ENCODE data around the gene TANGO2. TPM values are rescaled to one million over a fixed set of nuclear protein-coding genes. Genes with fewer than 3 reads are reported as not detected.

TANGO2 gene
- polyA plus RNA-seq, 1 of the 3 experiments (the other 2 are of a cell fraction), result 20.7 TPM

DNA sequence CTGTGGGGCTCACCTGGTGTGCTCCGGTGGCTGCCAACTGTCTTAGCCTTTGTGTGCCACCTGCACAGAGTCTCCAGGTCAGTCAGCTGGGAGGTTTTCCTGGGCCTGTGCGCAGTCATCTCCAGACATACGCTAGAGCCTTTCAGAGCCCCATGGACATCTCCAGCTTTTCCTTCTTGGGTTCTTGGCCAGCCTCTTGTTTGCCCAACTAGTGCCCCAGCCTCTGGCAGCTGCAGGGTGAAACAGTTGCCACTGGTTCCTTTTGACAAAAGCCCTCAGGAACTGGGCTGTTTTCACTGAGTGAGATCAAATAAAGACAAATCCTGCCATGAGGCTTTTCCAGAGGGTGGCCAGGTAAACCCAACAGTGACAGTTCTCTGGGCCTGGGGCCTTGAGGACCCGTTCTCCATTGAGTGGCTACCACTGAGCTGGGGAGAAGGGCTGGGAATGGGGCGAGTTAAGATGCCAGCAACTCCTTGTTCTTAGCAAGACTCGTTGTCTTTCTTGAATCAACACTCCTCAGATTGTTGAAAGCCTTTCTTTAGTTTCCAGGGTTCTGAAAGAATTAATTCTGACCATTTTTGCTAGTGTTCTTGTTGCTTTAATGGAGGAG lies 78.3 kb downstream of the TANGO2 start (continued):
- TF ChIP-seq IRF3 (IDR thresholded peaks at IDR 0.05; ENCODE audit: low read depth, low read length) (no peak), PBX3 (IDR thresholded peaks at IDR 0.05) (no peak), USF1 (IDR thresholded peaks at IDR 0.05; ENCODE audit: borderline replicate concordance, low read depth) (no peak), MXI1 (IDR thresholded peaks at IDR 0.05; ENCODE audit: low read depth, low read length) (no peak), GATA2 (CRISPR knock-in tag; IDR thresholded peaks at IDR 0.05) (no peak), CHD2 (IDR thresholded peaks at IDR 0.05; ENCODE audit: low read length, partially characterized antibody) (no peak)

GRCh38 chr22:20101638-20102037 lies 80.7 kb downstream of the TANGO2 start:
- peaks cover 52 to 80% of the 10 kb centered on the region in 2 experiments for H3K36me3 ChIP-seq (replicated peaks in 1 of 2; ENCODE audit: control insufficient read depth in 1 of 2, insufficient read depth in 2 of 2, low read length in 1 of 2)
- no peak overlapping the region for H2AFZ ChIP-seq (ENCODE audit: low read depth)
- H3K4me3 ChIP-seq (ENCODE audit: low read depth in 2 of 2, low read length in 1 of 2), result no peak overlapping the region
- peaks cover 18% of the 10 kb centered on the region; the same call in 1 of the 2 replicates for H4K20me1 ChIP-seq (ENCODE audit: insufficient read depth)
- 94% methylated on average over 8 of the region's 8 CpGs for WGBS (ENCODE audit: low lambda C conversion rate)
- no peak for DNase-seq
- H3K4me2 ChIP-seq, result no peak overlapping the region
- CTCF ChIA-PET, result interaction anchor here (1.0 to 2.2 kb wide), 3 partner anchors 8 to 81 kb away, joined by 3 to 10 read pairs (median 6); partner anchors contain the start of gene TANGO2
- H3K4me1 ChIP-seq (ENCODE audit: control insufficient read depth in 1 of 2, insufficient read depth in 2 of 2, low read depth in 1 of 2, low read length in 1 of 2), result no peaks in the 10 kb centered on the region; a peak in 1 of 4 replicates
- no peak overlapping the region for H3K9ac ChIP-seq
- peaks cover 10% of the 10 kb centered on the region for H3F3A ChIP-seq (replicated peaks; ENCODE audit: insufficient read depth)
- H3K27ac ChIP-seq (ENCODE audit: low read depth in 2 of 2, low read length in 1 of 2), result no peak overlapping the region
- no peaks in the 10 kb centered on the region for H3K9me3 ChIP-seq
- no peaks in the 10 kb centered on the region for H3K9me2 ChIP-seq
- peaks cover 82% of the 10 kb centered on the region for H3K79me2 ChIP-seq (ENCODE audit: insufficient read depth)
- POLR2A ChIA-PET, result interaction anchor here (0.7 kb wide), 1 partner anchor 9 kb away, joined by 3 read pairs; no protein-coding TSS in a partner anchor
- H3K27me3 ChIP-seq (ENCODE audit: insufficient read depth), result no peaks in the 10 kb centered on the region
- TF ChIP-seq, protein P1, sequence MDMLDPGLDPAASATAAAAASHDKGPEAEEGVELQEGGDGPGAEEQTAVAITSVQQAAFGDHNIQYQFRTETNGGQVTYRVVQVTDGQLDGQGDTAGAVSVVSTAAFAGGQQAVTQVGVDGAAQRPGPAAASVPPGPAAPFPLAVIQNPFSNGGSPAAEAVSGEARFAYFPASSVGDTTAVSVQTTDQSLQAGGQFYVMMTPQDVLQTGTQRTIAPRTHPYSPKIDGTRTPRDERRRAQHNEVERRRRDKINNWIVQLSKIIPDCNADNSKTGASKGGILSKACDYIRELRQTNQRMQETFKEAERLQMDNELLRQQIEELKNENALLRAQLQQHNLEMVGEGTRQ (IDR thresholded peaks at IDR 0.05; ENCODE audit: borderline replicate concordance, low read depth, low read length), result no peak
- TF ChIP-seq GATA2 (CRISPR knock-in tag; IDR thresholded peaks at IDR 0.05) (no peak), RCOR1 (IDR thresholded peaks at IDR 0.05; ENCODE audit: low read length) (no peak), PBX3 (IDR thresholded peaks at IDR 0.05) (no peak), FOSL2 (IDR thresholded peaks at IDR 0.05; ENCODE audit: borderline replicate concordance, low read depth) (no peak), GABPA (IDR thresholded peaks at IDR 0.05; ENCODE audit: low read depth) (no peak), TEAD4 (IDR thresholded peaks at IDR 0.05; ENCODE audit: borderline replicate concordance, insufficient read depth) (no peak), RFX5 (IDR thresholded peaks at IDR 0.05; ENCODE audit: low read length) (no peak), SMC3 (IDR thresholded peaks at IDR 0.05; ENCODE audit: low read depth, low read length) (no peak)
- TF ChIP-seq, protein P2, sequence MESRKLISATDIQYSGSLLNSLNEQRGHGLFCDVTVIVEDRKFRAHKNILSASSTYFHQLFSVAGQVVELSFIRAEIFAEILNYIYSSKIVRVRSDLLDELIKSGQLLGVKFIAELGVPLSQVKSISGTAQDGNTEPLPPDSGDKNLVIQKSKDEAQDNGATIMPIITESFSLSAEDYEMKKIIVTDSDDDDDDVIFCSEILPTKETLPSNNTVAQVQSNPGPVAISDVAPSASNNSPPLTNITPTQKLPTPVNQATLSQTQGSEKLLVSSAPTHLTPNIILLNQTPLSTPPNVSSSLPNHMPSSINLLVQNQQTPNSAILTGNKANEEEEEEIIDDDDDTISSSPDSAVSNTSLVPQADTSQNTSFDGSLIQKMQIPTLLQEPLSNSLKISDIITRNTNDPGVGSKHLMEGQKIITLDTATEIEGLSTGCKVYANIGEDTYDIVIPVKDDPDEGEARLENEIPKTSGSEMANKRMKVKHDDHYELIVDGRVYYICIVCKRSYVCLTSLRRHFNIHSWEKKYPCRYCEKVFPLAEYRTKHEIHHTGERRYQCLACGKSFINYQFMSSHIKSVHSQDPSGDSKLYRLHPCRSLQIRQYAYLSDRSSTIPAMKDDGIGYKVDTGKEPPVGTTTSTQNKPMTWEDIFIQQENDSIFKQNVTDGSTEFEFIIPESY (IDR thresholded peaks at IDR 0.05; ENCODE audit: borderline replicate concordance, low read depth), result no peak
- TF ChIP-seq, protein P3, sequence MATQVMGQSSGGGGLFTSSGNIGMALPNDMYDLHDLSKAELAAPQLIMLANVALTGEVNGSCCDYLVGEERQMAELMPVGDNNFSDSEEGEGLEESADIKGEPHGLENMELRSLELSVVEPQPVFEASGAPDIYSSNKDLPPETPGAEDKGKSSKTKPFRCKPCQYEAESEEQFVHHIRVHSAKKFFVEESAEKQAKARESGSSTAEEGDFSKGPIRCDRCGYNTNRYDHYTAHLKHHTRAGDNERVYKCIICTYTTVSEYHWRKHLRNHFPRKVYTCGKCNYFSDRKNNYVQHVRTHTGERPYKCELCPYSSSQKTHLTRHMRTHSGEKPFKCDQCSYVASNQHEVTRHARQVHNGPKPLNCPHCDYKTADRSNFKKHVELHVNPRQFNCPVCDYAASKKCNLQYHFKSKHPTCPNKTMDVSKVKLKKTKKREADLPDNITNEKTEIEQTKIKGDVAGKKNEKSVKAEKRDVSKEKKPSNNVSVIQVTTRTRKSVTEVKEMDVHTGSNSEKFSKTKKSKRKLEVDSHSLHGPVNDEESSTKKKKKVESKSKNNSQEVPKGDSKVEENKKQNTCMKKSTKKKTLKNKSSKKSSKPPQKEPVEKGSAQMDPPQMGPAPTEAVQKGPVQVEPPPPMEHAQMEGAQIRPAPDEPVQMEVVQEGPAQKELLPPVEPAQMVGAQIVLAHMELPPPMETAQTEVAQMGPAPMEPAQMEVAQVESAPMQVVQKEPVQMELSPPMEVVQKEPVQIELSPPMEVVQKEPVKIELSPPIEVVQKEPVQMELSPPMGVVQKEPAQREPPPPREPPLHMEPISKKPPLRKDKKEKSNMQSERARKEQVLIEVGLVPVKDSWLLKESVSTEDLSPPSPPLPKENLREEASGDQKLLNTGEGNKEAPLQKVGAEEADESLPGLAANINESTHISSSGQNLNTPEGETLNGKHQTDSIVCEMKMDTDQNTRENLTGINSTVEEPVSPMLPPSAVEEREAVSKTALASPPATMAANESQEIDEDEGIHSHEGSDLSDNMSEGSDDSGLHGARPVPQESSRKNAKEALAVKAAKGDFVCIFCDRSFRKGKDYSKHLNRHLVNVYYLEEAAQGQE (IDR thresholded peaks at IDR 0.05; ENCODE audit: low read depth, low read length), result no peak
- TF ChIP-seq, protein P4, sequence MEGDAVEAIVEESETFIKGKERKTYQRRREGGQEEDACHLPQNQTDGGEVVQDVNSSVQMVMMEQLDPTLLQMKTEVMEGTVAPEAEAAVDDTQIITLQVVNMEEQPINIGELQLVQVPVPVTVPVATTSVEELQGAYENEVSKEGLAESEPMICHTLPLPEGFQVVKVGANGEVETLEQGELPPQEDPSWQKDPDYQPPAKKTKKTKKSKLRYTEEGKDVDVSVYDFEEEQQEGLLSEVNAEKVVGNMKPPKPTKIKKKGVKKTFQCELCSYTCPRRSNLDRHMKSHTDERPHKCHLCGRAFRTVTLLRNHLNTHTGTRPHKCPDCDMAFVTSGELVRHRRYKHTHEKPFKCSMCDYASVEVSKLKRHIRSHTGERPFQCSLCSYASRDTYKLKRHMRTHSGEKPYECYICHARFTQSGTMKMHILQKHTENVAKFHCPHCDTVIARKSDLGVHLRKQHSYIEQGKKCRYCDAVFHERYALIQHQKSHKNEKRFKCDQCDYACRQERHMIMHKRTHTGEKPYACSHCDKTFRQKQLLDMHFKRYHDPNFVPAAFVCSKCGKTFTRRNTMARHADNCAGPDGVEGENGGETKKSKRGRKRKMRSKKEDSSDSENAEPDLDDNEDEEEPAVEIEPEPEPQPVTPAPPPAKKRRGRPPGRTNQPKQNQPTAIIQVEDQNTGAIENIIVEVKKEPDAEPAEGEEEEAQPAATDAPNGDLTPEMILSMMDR (IDR thresholded peaks at IDR 0.05), result no peak
